DOHH2 (cell line): ENCODE results near the gene SEMA5B.

Experiments used
- H3F3A ChIP-seq: fragments of 200-600 bp; sonication (generic), shearing (Covaris generic); 2 replicates; pipeline ENCODE4 v1.6.0; 2016; ENCODE audit warnings: antibody characterized with exemption, mild to moderate bottlenecking; ENCODE audit not compliant: control insufficient read depth, insufficient read depth
- H3K27ac ChIP-seq: fragments of 200-600 bp; sonication (generic); 2 replicates; pipeline ENCODE4 v1.5.1; 2014; ENCODE audit warnings: low read depth, mild to moderate bottlenecking, low read length, moderate library complexity
- H3K27me3 ChIP-seq: fragments of 200-600 bp; sonication (generic); 2 replicates; pipeline ENCODE4 v1.6.1; 2014; ENCODE audit warnings: mild to moderate bottlenecking, low read length, mixed read lengths; ENCODE audit not compliant: control insufficient read depth
- H3K36me3 ChIP-seq: fragments of 200-600 bp; sonication (generic); 2 replicates; pipeline ENCODE4 v1.6.1; 2014; ENCODE audit warnings: mild to moderate bottlenecking, low read length, moderate library complexity, mixed read lengths; ENCODE audit not compliant: control insufficient read depth
- H3K4me1 ChIP-seq: fragments of 200-600 bp; sonication (generic); 2 replicates; pipeline ENCODE4 v1.6.1; 2014; ENCODE audit warnings: mild to moderate bottlenecking, low read length, mixed read lengths; ENCODE audit not compliant: control insufficient read depth
- H3K4me2 ChIP-seq: fragments of 200-600 bp; sonication (generic); 2 replicates; pipeline ENCODE4 v1.6.0; 2014; ENCODE audit warnings: mild to moderate bottlenecking, low read length, moderate library complexity
- H3K4me3 ChIP-seq: fragments of 200-600 bp; sonication (generic); 2 replicates; pipeline ENCODE4 v1.5.1; 2014; ENCODE audit warnings: mild to moderate bottlenecking, low read length, mixed read lengths
- H3K79me2 ChIP-seq: fragments of 200-600 bp; sonication (generic); 2 replicates; pipeline ENCODE4 v1.6.1; 2014; ENCODE audit warnings: mild to moderate bottlenecking, low read length, mixed read lengths; ENCODE audit not compliant: control insufficient read depth
- H3K9me2 ChIP-seq: fragments of 200-600 bp; sonication (generic); replicated peaks from 2 replicates; pipeline ENCODE4 v1.6.1; 2014; ENCODE audit warnings: mild to moderate bottlenecking, low read length, mixed read lengths; ENCODE audit not compliant: control insufficient read depth
- H3K9me3 ChIP-seq: fragments of 200-600 bp; sonication (generic); 2 replicates; pipeline ENCODE4 v1.6.1; 2014; ENCODE audit warnings: antibody characterized with exemption, low read length, mixed read lengths; ENCODE audit not compliant: control insufficient read depth, insufficient read depth
- H4K20me1 ChIP-seq: fragments of 200-600 bp; sonication (generic); 2 replicates; pipeline ENCODE4 v1.6.0; 2014; ENCODE audit warnings: low read depth, mild to moderate bottlenecking, antibody characterized with exemption, low read length, moderate library complexity; ENCODE audit not compliant: control insufficient read depth, insufficient read depth
- CTCF ChIP-seq: fragments of 200-600 bp; sonication (generic); IDR thresholded peaks from one replicate; pipeline ENCODE4 v1.5.1; 2014; ENCODE audit warnings: antibody characterized with exemption, mild to moderate bottlenecking, low read depth, low read length; ENCODE audit not compliant: poor library complexity, severe bottlenecking
- EZH2phosphoT487 ChIP-seq: fragments of 200-600 bp; sonication (generic); IDR thresholded peaks from 2 replicates; pipeline ENCODE4 v1.6.1; 2017; ENCODE audit warnings: borderline replicate concordance, mild to moderate bottlenecking, antibody characterized with exemption, low read length, moderate library complexity, mixed read lengths

Gene SEMA5B

DNA sequence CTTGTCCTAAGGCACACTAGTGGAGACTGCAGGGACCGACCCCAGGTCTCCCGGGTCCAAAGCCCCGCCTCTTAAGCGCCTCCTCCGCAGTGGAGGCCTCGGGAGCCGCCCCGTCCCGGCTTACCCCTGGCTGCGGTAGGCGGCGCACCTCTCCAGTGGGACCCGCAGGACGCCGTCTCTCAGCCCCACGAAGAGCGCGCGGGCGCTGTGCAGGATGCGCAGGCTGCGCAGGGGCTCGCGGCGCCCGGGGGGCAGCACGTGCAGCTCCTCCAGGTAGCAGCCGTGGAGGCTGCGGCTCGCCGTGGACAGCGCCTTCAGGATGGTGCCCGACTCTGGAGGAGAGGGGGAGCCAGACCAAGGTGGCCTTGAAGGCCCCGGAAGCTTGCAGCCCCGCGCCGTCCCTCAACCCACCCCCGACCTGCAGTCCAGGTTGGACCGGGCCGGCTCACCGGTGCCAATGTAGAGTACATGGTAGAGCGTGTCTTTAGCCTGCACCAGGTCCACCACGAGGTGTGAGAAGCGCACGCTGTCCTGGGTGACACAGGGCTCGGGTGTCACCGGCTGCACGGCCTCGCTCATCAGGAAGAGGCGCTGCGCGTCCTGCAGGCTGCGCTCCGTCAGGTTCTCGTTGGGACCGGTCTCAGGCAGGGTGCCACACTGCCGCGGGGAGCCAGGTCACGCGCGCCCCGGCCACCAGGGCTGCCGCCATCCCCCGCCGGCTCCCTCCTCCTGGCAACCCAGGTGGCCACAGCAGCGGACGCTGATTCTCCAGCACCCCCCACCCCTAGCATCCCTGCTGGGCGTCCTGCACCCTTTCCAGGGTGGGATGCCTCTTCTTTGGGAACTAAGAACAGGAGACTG, 105.5 kb downstream of the SEMA5B start:
- H3K9me3 ChIP-seq, result no peaks in the 10 kb centered on the region
- peak overlapping the region; percentile 44 for H3K4me3 ChIP-seq
- H3K4me1 ChIP-seq, result peaks cover 6% of the 10 kb centered on the region; the same call in 1 of the 2 replicates
- no peaks in the 10 kb centered on the region for H3K36me3 ChIP-seq
- no peak overlapping the region for H3K27ac ChIP-seq
- TF ChIP-seq EZH2phosphoT487 (0 out of 2 replicates have a peak, but pooled peaks have one; percentile 49), CTCF (peak; percentile 49)
- H3F3A ChIP-seq, result no peaks in the 10 kb centered on the region
- peaks cover 36% of the 10 kb centered on the region for H3K27me3 ChIP-seq
- H3K79me2 ChIP-seq, result no peaks in the 10 kb centered on the region
- H3K4me2 ChIP-seq, result peak overlapping the region; percentile 57
- H3K9me2 ChIP-seq, result no peaks in the 10 kb centered on the region
- H4K20me1 ChIP-seq, result no peaks in the 10 kb centered on the region

- no peaks in the 10 kb centered on the region for H3K9me2 ChIP-seq
- no peaks in the 10 kb centered on the region for H3K36me3 ChIP-seq
- H3K9me3 ChIP-seq, result no peaks in the 10 kb centered on the region
- no peak overlapping the region for H3K4me2 ChIP-seq
- no peak overlapping the region for H3K27ac ChIP-seq
- TF ChIP-seq CTCF (no peak), EZH2phosphoT487 (no peak)
- peaks cover 6% of the 10 kb centered on the region; the same call in 1 of the 2 replicates for H3K4me1 ChIP-seq
- H3K79me2 ChIP-seq, result no peaks in the 10 kb centered on the region
- H3K4me3 ChIP-seq, result no peak overlapping the region
- no peaks in the 10 kb centered on the region for H3F3A ChIP-seq
- peaks cover 39% of the 10 kb centered on the region for H3K27me3 ChIP-seq
- no peaks in the 10 kb centered on the region for H4K20me1 ChIP-seq
Measured at GRCh38 chr3:122920986-122921385, 106.6 kb downstream of the SEMA5B start.

DNA sequence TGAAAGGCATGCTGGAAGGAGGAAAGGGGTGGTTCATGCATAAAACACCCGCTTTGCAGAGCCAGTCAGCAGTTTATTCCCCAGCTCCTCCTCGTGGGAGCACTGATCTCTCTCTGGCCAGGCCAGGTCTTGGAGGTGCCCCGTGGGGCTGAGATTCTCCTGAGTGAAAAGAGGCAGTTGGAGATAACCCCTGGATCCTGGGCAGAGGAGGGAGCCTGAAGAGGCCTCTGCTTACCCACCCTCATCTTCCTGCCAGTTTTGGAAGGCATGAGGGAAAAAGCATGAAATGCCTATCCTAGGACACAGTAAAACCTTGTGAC, 108.3 kb downstream of the SEMA5B start:
- no peaks in the 10 kb centered on the region for H3K9me2 ChIP-seq
- peaks cover 6% of the 10 kb centered on the region; the same call in 1 of the 2 replicates for H3K4me1 ChIP-seq
- H3K27ac ChIP-seq, result no peak overlapping the region
- TF ChIP-seq CTCF (no peak), EZH2phosphoT487 (no peak)
- no peaks in the 10 kb centered on the region for H3K9me3 ChIP-seq
- no peaks in the 10 kb centered on the region for H3F3A ChIP-seq
- H3K79me2 ChIP-seq, result no peaks in the 10 kb centered on the region
- H3K4me2 ChIP-seq, result no peak overlapping the region
- no peaks in the 10 kb centered on the region for H4K20me1 ChIP-seq
- H3K27me3 ChIP-seq, result peaks cover 38% of the 10 kb centered on the region
- no peaks in the 10 kb centered on the region for H3K36me3 ChIP-seq
- no peak overlapping the region for H3K4me3 ChIP-seq
